Suprapubic skin (tissue), 3 donors: Measurements from ENCODE around the gene GGN.
"Not testable (repeated sequence)": the region's sequence is repeated elsewhere in the genome, so short reads cannot be mapped to it uniquely, and the experiment has no call there.

ENCODE experiments used
- POLR2AphosphoS5 ChIP-seq, 3 donors: sonication (generic); formaldehyde crosslinking; IDR thresholded peaks; one replicate each; pipeline ENCODE4 v1.6.1; 2017; ENCODE audit warnings: antibody characterized with exemption in 3 of 3
- TF ChIP-seq, protein P1 (sequence below), 2 donors: fragments of 200-600 bp in 1 of 2; fragments of 450-650 bp in 1 of 2; sonication (generic) in 1 of 2; IDR thresholded peaks; one replicate each; pipeline ENCODE4 v1.5.1; 2016 to 2019; ENCODE audit warnings: antibody characterized with exemption in 2 of 2, mild to moderate bottlenecking in 1 of 2, moderate library complexity in 1 of 2

DNA sequence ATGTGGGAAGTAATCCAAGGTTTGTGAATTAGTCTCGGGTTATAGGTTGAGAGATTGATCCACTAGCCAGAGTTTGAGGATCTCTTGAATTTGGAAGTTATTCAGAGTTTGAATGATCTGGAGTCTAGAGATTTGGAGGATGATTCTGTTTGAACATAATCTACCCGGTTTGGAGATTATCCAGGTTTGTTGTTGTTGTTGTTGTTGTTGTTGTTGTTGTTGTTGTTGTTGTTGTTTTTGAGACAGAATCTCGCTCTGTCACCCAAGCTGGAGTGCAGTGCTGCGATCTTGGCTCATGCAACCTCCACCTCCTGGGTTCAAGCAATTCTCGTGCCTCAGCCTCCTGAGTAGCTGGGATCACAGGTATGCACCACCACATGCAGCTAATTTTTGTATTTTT is 24.1 kb upstream of the GGN start:
- TF ChIP-seq POLR2AphosphoS5 (IDR thresholded peaks at IDR 0.05): not testable (repeated sequence)
- TF ChIP-seq, protein P1, sequence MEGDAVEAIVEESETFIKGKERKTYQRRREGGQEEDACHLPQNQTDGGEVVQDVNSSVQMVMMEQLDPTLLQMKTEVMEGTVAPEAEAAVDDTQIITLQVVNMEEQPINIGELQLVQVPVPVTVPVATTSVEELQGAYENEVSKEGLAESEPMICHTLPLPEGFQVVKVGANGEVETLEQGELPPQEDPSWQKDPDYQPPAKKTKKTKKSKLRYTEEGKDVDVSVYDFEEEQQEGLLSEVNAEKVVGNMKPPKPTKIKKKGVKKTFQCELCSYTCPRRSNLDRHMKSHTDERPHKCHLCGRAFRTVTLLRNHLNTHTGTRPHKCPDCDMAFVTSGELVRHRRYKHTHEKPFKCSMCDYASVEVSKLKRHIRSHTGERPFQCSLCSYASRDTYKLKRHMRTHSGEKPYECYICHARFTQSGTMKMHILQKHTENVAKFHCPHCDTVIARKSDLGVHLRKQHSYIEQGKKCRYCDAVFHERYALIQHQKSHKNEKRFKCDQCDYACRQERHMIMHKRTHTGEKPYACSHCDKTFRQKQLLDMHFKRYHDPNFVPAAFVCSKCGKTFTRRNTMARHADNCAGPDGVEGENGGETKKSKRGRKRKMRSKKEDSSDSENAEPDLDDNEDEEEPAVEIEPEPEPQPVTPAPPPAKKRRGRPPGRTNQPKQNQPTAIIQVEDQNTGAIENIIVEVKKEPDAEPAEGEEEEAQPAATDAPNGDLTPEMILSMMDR (IDR thresholded peaks at IDR 0.05): not testable (repeated sequence)
